Vagina (tissue), 2 donors: ENCODE data around the gene SMIM12.

ENCODE experiments used
- CTCF ChIP-seq, 3 experiments: fragments of 450-650 bp in 2 of 3; fragments of 200-600 bp in 1 of 3; sonication (generic) in 1 of 3; IDR thresholded peaks; one replicate each; pipeline ENCODE4 v1.5.1; 2017 to 2019; ENCODE audit warnings: antibody characterized with exemption in 3 of 3, mild to moderate bottlenecking in 2 of 3, moderate library complexity in 2 of 3
- POLR2A ChIP-seq, 2 donors: fragments of 450-650 bp; IDR thresholded peaks; one replicate each; pipeline ENCODE4 v1.6.1; 2017; ENCODE audit warnings: antibody characterized with exemption in 2 of 2, mild to moderate bottlenecking in 2 of 2, moderate library complexity in 2 of 2
- POLR2AphosphoS5 ChIP-seq, 2 donors: sonication (generic); formaldehyde crosslinking; IDR thresholded peaks; one replicate each; pipeline ENCODE4 v1.9.0; 2017; ENCODE audit warnings: antibody characterized with exemption in 2 of 2, mild to moderate bottlenecking in 2 of 2, low read depth in 1 of 2; ENCODE audit not compliant: insufficient read depth in 1 of 2

- no peak for TF ChIP-seq POLR2AphosphoS5 (IDR thresholded peaks at IDR 0.05; ENCODE audit: insufficient read depth in 1 of 2, low read depth in 1 of 2)
- TF ChIP-seq CTCF (IDR thresholded peaks at IDR 0.05) = no peak
- no peak for TF ChIP-seq POLR2A (IDR thresholded peaks at IDR 0.05)
These were observed 8.9 kb upstream of the SMIM12 start for GRCh38 chr1:34868230-34869049.
